ENCODE results near the gene CDKN2D. TPM values are rescaled to one million over a fixed set of nuclear protein-coding genes. Genes with fewer than 3 reads are reported as not detected.

CDKN2D gene
- polyA plus RNA-seq, 1 donor from 2014 or later, result 333 TPM

- TF ChIP-seq, protein P1, sequence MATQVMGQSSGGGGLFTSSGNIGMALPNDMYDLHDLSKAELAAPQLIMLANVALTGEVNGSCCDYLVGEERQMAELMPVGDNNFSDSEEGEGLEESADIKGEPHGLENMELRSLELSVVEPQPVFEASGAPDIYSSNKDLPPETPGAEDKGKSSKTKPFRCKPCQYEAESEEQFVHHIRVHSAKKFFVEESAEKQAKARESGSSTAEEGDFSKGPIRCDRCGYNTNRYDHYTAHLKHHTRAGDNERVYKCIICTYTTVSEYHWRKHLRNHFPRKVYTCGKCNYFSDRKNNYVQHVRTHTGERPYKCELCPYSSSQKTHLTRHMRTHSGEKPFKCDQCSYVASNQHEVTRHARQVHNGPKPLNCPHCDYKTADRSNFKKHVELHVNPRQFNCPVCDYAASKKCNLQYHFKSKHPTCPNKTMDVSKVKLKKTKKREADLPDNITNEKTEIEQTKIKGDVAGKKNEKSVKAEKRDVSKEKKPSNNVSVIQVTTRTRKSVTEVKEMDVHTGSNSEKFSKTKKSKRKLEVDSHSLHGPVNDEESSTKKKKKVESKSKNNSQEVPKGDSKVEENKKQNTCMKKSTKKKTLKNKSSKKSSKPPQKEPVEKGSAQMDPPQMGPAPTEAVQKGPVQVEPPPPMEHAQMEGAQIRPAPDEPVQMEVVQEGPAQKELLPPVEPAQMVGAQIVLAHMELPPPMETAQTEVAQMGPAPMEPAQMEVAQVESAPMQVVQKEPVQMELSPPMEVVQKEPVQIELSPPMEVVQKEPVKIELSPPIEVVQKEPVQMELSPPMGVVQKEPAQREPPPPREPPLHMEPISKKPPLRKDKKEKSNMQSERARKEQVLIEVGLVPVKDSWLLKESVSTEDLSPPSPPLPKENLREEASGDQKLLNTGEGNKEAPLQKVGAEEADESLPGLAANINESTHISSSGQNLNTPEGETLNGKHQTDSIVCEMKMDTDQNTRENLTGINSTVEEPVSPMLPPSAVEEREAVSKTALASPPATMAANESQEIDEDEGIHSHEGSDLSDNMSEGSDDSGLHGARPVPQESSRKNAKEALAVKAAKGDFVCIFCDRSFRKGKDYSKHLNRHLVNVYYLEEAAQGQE (IDR thresholded peaks at IDR 0.05; ENCODE audit: borderline replicate concordance), result no peak
- TF ChIP-seq SMC3 (conservative IDR thresholded peaks at IDR 0.05; ENCODE audit: poor library complexity), result no peak
- no peak for TF ChIP-seq POLR2AphosphoS5 (IDR thresholded peaks at IDR 0.05)
- no peak for TF ChIP-seq EP300 (conservative IDR thresholded peaks at IDR 0.05; ENCODE audit: poor library complexity, severe bottlenecking)
- no peak for TF ChIP-seq MXI1 (conservative IDR thresholded peaks at IDR 0.05; ENCODE audit: poor library complexity, severe bottlenecking)
- no peak for TF ChIP-seq RAD21 (conservative IDR thresholded peaks at IDR 0.05)
- TF ChIP-seq, protein P2, sequence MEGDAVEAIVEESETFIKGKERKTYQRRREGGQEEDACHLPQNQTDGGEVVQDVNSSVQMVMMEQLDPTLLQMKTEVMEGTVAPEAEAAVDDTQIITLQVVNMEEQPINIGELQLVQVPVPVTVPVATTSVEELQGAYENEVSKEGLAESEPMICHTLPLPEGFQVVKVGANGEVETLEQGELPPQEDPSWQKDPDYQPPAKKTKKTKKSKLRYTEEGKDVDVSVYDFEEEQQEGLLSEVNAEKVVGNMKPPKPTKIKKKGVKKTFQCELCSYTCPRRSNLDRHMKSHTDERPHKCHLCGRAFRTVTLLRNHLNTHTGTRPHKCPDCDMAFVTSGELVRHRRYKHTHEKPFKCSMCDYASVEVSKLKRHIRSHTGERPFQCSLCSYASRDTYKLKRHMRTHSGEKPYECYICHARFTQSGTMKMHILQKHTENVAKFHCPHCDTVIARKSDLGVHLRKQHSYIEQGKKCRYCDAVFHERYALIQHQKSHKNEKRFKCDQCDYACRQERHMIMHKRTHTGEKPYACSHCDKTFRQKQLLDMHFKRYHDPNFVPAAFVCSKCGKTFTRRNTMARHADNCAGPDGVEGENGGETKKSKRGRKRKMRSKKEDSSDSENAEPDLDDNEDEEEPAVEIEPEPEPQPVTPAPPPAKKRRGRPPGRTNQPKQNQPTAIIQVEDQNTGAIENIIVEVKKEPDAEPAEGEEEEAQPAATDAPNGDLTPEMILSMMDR (IDR thresholded peaks at IDR 0.05; ENCODE audit: poor library complexity, severe bottlenecking), result no peak
- TF ChIP-seq EZH2 (IDR thresholded peaks at IDR 0.05; ENCODE audit: borderline replicate concordance, insufficient read depth, low read length, poor library complexity, severe bottlenecking), result no peak
- Histone ChIP-seq H3K9ac (ENCODE audit: low read length) (no peak overlapping the region), H3K4me2 (ENCODE audit: low read length) (no peak overlapping the region), H3K36me3 (ENCODE audit: insufficient read depth, low read length) (no peaks in the 10 kb centered on the region), H3K9me3 (ENCODE audit: low read length) (no peaks in the 10 kb centered on the region), H3F3A (ENCODE audit: insufficient read depth, low read length, poor library complexity, severe bottlenecking) (no peaks in the 10 kb centered on the region), H3K4me3 (ENCODE audit: low read length) (no peak overlapping the region), H3K79me2 (replicated peaks; ENCODE audit: insufficient read depth, low read length) (no peaks in the 10 kb centered on the region), H3K9me2 (ENCODE audit: insufficient read depth, low read length) (no peaks in the 10 kb centered on the region), H3K27me3 (ENCODE audit: insufficient read depth, low read depth, low read length) (peaks cover 19% of the 10 kb centered on the region), H4K20me1 (ENCODE audit: insufficient read depth) (no peaks in the 10 kb centered on the region), H3K27ac (ENCODE audit: low read length) (no peak overlapping the region), H2AFZ (ENCODE audit: low read depth, low read length) (no peak overlapping the region)
Observed at GRCh38 chr19:10582091-10582490, 13.3 kb upstream of the CDKN2D start.

GRCh38 chr19:10580979-10581631 lies 12.3 kb upstream of the CDKN2D start:
- TF ChIP-seq, protein P1 (IDR thresholded peaks at IDR 0.05; ENCODE audit: borderline replicate concordance), result no peak
- TF ChIP-seq MXI1 (conservative IDR thresholded peaks at IDR 0.05; ENCODE audit: poor library complexity, severe bottlenecking) (peak; percentile 37), TAF1 (IDR thresholded peaks at IDR 0.05; ENCODE audit: low read depth) (no peak), EZH2 (IDR thresholded peaks at IDR 0.05; ENCODE audit: borderline replicate concordance, insufficient read depth, low read length, poor library complexity, severe bottlenecking) (no peak), SMC3 (conservative IDR thresholded peaks at IDR 0.05; ENCODE audit: poor library complexity) (peak; percentile 88), RAD21 (conservative IDR thresholded peaks at IDR 0.05) (peak; percentile 93)
- TF ChIP-seq, protein P2 (IDR thresholded peaks at IDR 0.05; ENCODE audit: poor library complexity, severe bottlenecking), result peak; percentile 99
- Histone ChIP-seq H4K20me1 (ENCODE audit: insufficient read depth) (no peaks in the 10 kb centered on the region), H3K9me3 (ENCODE audit: low read length) (no peaks in the 10 kb centered on the region), H2AFZ (ENCODE audit: low read depth, low read length) (no peak overlapping the region), H3K36me3 (ENCODE audit: insufficient read depth, low read length) (no peaks in the 10 kb centered on the region), H3K9ac (ENCODE audit: low read length) (no peak overlapping the region), H3K4me2 (ENCODE audit: low read length) (no peak overlapping the region), H3K9me2 (ENCODE audit: insufficient read depth, low read length) (no peaks in the 10 kb centered on the region), H3K79me2 (replicated peaks; ENCODE audit: insufficient read depth, low read length) (no peaks in the 10 kb centered on the region), H3K27ac (ENCODE audit: low read length) (no peak overlapping the region), H3K4me3 (ENCODE audit: low read length) (no peak overlapping the region), H3K27me3 (ENCODE audit: insufficient read depth, low read depth, low read length) (peaks cover 10% of the 10 kb centered on the region), H3F3A (ENCODE audit: insufficient read depth, low read length, poor library complexity, severe bottlenecking) (no peaks in the 10 kb centered on the region)
